Sigmoid colon (tissue), 4 donors: ENCODE measurements around the gene DCP1A.

Source experiments
- POLR2A ChIP-seq, 2 donors: fragments of 450-650 bp; IDR thresholded peaks; one replicate each; pipeline ENCODE4 v1.6.1; 2016; ENCODE audit warnings: antibody characterized with exemption in 2 of 2, mild to moderate bottlenecking in 2 of 2, moderate library complexity in 2 of 2
- POLR2AphosphoS5 ChIP-seq, 4 donors: sonication (generic); formaldehyde crosslinking; IDR thresholded peaks; one replicate each; pipeline ENCODE4 v1.6.1; 2017; ENCODE audit warnings: antibody characterized with exemption in 4 of 4

- TF ChIP-seq POLR2A (IDR thresholded peaks at IDR 0.05) (no peak), POLR2AphosphoS5 (IDR thresholded peaks at IDR 0.05) (no peak)
Measured at GRCh38 chr3:53328746-53329145, 18.6 kb downstream of the DCP1A start.
